Measurements from ENCODE around the gene HACD4.

HACD4 gene

GRCh38 chr9:21039302-21039701, 7.9 kb upstream of the HACD4 start:
- no peak for DNase-seq
- Histone ChIP-seq H2AFZ (ENCODE audit: low read length) (no peak overlapping the region), H3K27ac (ENCODE audit: low read length) (no peak overlapping the region), H3K9ac (ENCODE audit: low read length) (no peak overlapping the region), H3K36me3 (replicated peaks; ENCODE audit: insufficient read depth, low read length) (no peaks in the 10 kb centered on the region), H3K9me2 (replicated peaks; ENCODE audit: insufficient read depth, low read length) (no peaks in the 10 kb centered on the region), H3K4me3 (ENCODE audit: low read length) (no peak overlapping the region), H4K20me1 (ENCODE audit: insufficient read depth, low read length) (no peaks in the 10 kb centered on the region), H3K9me3 (replicated peaks; ENCODE audit: insufficient read depth, low read length) (no peaks in the 10 kb centered on the region), H3K4me1 (ENCODE audit: low read length) (no peaks in the 10 kb centered on the region), H3K27me3 (replicated peaks; ENCODE audit: insufficient read depth, low read length) (no peaks in the 10 kb centered on the region), H3K4me2 (ENCODE audit: low read depth, low read length) (no peak overlapping the region), H3K79me2 (ENCODE audit: low read length) (no peaks in the 10 kb centered on the region), H3F3A (ENCODE audit: insufficient read depth, low read length) (no peaks in the 10 kb centered on the region)
- TF ChIP-seq EZH2phosphoT487 (IDR thresholded peaks at IDR 0.05; ENCODE audit: low read length) (no peak), EZH2 (optimal IDR thresholded peaks at IDR 0.05; ENCODE audit: low read depth, low read length) (no peak)
- TF ChIP-seq, protein P1, sequence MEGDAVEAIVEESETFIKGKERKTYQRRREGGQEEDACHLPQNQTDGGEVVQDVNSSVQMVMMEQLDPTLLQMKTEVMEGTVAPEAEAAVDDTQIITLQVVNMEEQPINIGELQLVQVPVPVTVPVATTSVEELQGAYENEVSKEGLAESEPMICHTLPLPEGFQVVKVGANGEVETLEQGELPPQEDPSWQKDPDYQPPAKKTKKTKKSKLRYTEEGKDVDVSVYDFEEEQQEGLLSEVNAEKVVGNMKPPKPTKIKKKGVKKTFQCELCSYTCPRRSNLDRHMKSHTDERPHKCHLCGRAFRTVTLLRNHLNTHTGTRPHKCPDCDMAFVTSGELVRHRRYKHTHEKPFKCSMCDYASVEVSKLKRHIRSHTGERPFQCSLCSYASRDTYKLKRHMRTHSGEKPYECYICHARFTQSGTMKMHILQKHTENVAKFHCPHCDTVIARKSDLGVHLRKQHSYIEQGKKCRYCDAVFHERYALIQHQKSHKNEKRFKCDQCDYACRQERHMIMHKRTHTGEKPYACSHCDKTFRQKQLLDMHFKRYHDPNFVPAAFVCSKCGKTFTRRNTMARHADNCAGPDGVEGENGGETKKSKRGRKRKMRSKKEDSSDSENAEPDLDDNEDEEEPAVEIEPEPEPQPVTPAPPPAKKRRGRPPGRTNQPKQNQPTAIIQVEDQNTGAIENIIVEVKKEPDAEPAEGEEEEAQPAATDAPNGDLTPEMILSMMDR (IDR thresholded peaks at IDR 0.05; ENCODE audit: low read length) = no peak

DNA sequence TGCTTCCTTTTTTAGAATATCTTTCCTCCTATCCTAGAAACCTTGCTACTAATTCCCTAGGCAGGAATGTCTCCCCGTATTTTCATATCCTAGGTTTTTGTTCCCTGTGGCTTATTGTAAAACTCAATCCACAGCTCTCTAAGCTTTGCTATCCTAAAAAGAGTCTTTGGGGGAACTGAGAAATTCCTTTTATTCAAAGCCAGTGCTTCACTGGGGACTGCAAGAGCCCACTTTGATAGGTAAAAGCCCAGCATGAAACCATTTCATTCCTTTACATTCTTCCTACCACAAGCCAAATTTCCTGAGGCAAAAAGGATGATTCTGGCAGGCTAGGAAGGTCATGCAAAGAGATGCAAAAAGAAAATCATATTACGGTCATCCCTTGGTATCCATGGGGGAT, 5.8 kb upstream of the HACD4 start:
- no peaks in the 10 kb centered on the region for H3K36me3 ChIP-seq (replicated peaks; ENCODE audit: insufficient read depth, low read length)
- H3K4me2 ChIP-seq (ENCODE audit: low read depth, low read length) = no peak overlapping the region
- H3K4me1 ChIP-seq (ENCODE audit: low read length) = no peaks in the 10 kb centered on the region
- no peaks in the 10 kb centered on the region for H3F3A ChIP-seq (ENCODE audit: insufficient read depth, low read length)
- TF ChIP-seq EZH2phosphoT487 (IDR thresholded peaks at IDR 0.05; ENCODE audit: low read length) (no peak), EZH2 (optimal IDR thresholded peaks at IDR 0.05; ENCODE audit: low read depth, low read length) (no peak)
- TF ChIP-seq, protein P1 (IDR thresholded peaks at IDR 0.05; ENCODE audit: low read length) = no peak
- no peaks in the 10 kb centered on the region for H3K9me3 ChIP-seq (replicated peaks; ENCODE audit: insufficient read depth, low read length)
- no peak overlapping the region for H3K9ac ChIP-seq (ENCODE audit: low read length)
- H4K20me1 ChIP-seq (ENCODE audit: insufficient read depth, low read length) = no peaks in the 10 kb centered on the region
- no peaks in the 10 kb centered on the region for H3K79me2 ChIP-seq (ENCODE audit: low read length)
- no peaks in the 10 kb centered on the region for H3K27me3 ChIP-seq (replicated peaks; ENCODE audit: insufficient read depth, low read length)
- H3K4me3 ChIP-seq (ENCODE audit: low read length) = no peak overlapping the region
- no peak overlapping the region for H2AFZ ChIP-seq (ENCODE audit: low read length)
- no peaks in the 10 kb centered on the region for H3K9me2 ChIP-seq (replicated peaks; ENCODE audit: insufficient read depth, low read length)
- no peak overlapping the region for H3K27ac ChIP-seq (ENCODE audit: low read length)
- no peak for DNase-seq

GRCh38 chr9:21031808-21032183, 356 bp upstream of the HACD4 start:
- H3K4me3 ChIP-seq (ENCODE audit: low read length) = no peak overlapping the region
- no peak overlapping the region for H3K27ac ChIP-seq (ENCODE audit: low read length)
- H3K4me2 ChIP-seq (ENCODE audit: low read depth, low read length) = no peak overlapping the region
- DNase-seq = no peak
- no peak overlapping the region for H2AFZ ChIP-seq (ENCODE audit: low read length)
- H3F3A ChIP-seq (ENCODE audit: insufficient read depth, low read length) = no peaks in the 10 kb centered on the region
- H3K9me2 ChIP-seq (replicated peaks; ENCODE audit: insufficient read depth, low read length) = no peaks in the 10 kb centered on the region
- no peaks in the 10 kb centered on the region for H3K9me3 ChIP-seq (replicated peaks; ENCODE audit: insufficient read depth, low read length)
- TF ChIP-seq, protein P1 (IDR thresholded peaks at IDR 0.05; ENCODE audit: low read length) = no peak
- H3K36me3 ChIP-seq (replicated peaks; ENCODE audit: insufficient read depth, low read length) = no peaks in the 10 kb centered on the region
- H3K27me3 ChIP-seq (replicated peaks; ENCODE audit: insufficient read depth, low read length) = no peaks in the 10 kb centered on the region
- H3K79me2 ChIP-seq (ENCODE audit: low read length) = no peaks in the 10 kb centered on the region
- no peak overlapping the region for H3K9ac ChIP-seq (ENCODE audit: low read length)
- H3K4me1 ChIP-seq (ENCODE audit: low read length) = no peaks in the 10 kb centered on the region
- no peaks in the 10 kb centered on the region for H4K20me1 ChIP-seq (ENCODE audit: insufficient read depth, low read length)

Data from MM.1S (cell line).